Adrenal gland (tissue), 5 donors: ENCODE data around the gene CGN.

ENCODE experiments used
- POLR2A ChIP-seq, 2 donors: fragments of 450-650 bp; IDR thresholded peaks; one replicate each; pipeline ENCODE4 v1.6.1; 2017; ENCODE audit warnings: antibody characterized with exemption in 2 of 2, mild to moderate bottlenecking in 2 of 2, moderate library complexity in 1 of 2
- TF ChIP-seq, protein P1 (sequence below), 6 experiments: fragments of 450-650 bp in 4 of 6; fragments of 200-600 bp in 2 of 6; sonication (generic) in 1 of 6; IDR thresholded peaks; 1 replicate in 5 of 6; 2 replicates in 1 of 6; pipeline versions ENCODE4 v1.5.1 to v1.8.0; 2016 to 2021; ENCODE audit warnings: antibody characterized with exemption in 6 of 6, mild to moderate bottlenecking in 2 of 6, moderate library complexity in 1 of 6
- donor health status: DM: no; HTN: no; CAD: no.

DNA sequence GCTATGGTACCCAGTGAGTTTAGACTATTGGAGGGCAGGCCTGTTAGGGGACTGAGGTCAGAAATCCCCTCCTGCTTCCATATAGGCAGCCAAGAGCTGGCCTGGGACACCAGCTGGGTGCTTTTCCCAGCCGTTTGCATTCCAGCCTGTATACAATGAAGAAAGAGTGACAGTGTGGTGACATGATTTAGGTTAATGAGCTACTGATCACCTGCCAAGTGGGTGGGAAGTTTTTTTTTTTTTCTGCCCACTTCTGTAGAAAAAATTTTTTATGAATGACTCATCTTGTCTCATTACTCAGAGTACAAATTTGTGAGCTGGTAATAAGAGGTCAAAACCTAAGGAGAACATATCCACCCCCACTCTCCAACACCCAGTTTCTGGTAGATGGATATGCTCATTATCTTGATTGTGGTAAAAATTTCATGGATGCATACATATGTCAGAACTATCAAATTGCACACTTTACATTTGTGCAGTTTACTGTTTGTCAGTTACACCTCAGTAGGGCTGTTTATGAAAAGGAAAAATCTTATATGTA is 16.4 kb upstream of the CGN start:
- TF ChIP-seq, protein P1, sequence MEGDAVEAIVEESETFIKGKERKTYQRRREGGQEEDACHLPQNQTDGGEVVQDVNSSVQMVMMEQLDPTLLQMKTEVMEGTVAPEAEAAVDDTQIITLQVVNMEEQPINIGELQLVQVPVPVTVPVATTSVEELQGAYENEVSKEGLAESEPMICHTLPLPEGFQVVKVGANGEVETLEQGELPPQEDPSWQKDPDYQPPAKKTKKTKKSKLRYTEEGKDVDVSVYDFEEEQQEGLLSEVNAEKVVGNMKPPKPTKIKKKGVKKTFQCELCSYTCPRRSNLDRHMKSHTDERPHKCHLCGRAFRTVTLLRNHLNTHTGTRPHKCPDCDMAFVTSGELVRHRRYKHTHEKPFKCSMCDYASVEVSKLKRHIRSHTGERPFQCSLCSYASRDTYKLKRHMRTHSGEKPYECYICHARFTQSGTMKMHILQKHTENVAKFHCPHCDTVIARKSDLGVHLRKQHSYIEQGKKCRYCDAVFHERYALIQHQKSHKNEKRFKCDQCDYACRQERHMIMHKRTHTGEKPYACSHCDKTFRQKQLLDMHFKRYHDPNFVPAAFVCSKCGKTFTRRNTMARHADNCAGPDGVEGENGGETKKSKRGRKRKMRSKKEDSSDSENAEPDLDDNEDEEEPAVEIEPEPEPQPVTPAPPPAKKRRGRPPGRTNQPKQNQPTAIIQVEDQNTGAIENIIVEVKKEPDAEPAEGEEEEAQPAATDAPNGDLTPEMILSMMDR (IDR thresholded peaks at IDR 0.05): no peak
- no peak for TF ChIP-seq POLR2A (IDR thresholded peaks at IDR 0.05)
